Measurements from ENCODE around the gene ZNF81. TPM values are rescaled to one million over a fixed set of nuclear protein-coding genes. Genes with fewer than 3 reads are reported as not detected.

Gene ZNF81
- total RNA-seq, 1 experiment from 2014 or later: 4.8 TPM

GRCh38 chrX:47958761-47959342 is 122.2 kb downstream of the ZNF81 start:
- BruUV-seq (replicated peaks): no TSS peak
- POLR2A ChIA-PET: no interaction called here
- Histone ChIP-seq H2AFZ (ENCODE audit: low read depth, low read length, poor library complexity, severe bottlenecking) (no peak overlapping the region), H3K9me3 (ENCODE audit: control insufficient read depth in 1 of 2, insufficient read depth in 1 of 2, low read depth in 1 of 2, low read length in 2 of 2) (no peaks in the 10 kb centered on the region), H4K20me1 (ENCODE audit: insufficient read depth) (no peaks in the 10 kb centered on the region), H3K4me1 (ENCODE audit: control insufficient read depth in 1 of 2, insufficient read depth in 2 of 2, low read length in 2 of 2) (no peaks in the 10 kb centered on the region), H3K79me2 (ENCODE audit: insufficient read depth, low read length) (no peaks in the 10 kb centered on the region), H3K27ac (ENCODE audit: low read depth, low read length) (no peak overlapping the region), H3K4me3 (replicated peaks in 1 of 2; ENCODE audit: low read depth in 1 of 2, low read length in 2 of 2) (no peak overlapping the region), H3K27me3 (ENCODE audit: insufficient read depth, low read length) (no peaks in the 10 kb centered on the region), H3K36me3 (ENCODE audit: control insufficient read depth in 1 of 2, insufficient read depth in 2 of 2, low read length in 2 of 2) (no peaks in the 10 kb centered on the region), H3K9me2 (ENCODE audit: insufficient read depth) (no peaks in the 10 kb centered on the region), H3K4me2 (ENCODE audit: low read length) (no peak overlapping the region), H3K9ac (ENCODE audit: low read length) (no peak overlapping the region)
- CTCF ChIA-PET: no interaction called here
- ATAC-seq (peak; percentile 62; the same call in 1 of the 2 replicates), DNase-seq (ENCODE audit: low read depth, low spot score) (no peak)
- intact Hi-C loops (cut with micrococcal nuclease): no loop called here
- RAD21 ChIA-PET (ENCODE audit: low non-redundant PET in 1 of 2, low total read pairs in 2 of 2, uncharacterized antibody in 2 of 2, unreplicated experiment in 2 of 2): no interaction called here
- peak; percentile 36; the same call in 1 of the 2 replicates for TF ChIP-seq RAD21 (IDR thresholded peaks at IDR 0.05; ENCODE audit: low read depth)
- TF ChIP-seq EZH2phosphoT487 (IDR thresholded peaks at IDR 0.05; ENCODE audit: borderline replicate concordance): no peak
- no peak for TF ChIP-seq SP1 (IDR thresholded peaks at IDR 0.05; ENCODE audit: low read depth)
- no peak for TF ChIP-seq SRF (IDR thresholded peaks at IDR 0.05; ENCODE audit: low read depth)
- no peak for TF ChIP-seq MAX (IDR thresholded peaks at IDR 0.05)
- no peak for TF ChIP-seq FOSL1 (IDR thresholded peaks at IDR 0.05; ENCODE audit: low read depth)
- TF ChIP-seq JUND (IDR thresholded peaks at IDR 0.05): no peak
- no peak for TF ChIP-seq ZBTB33 (IDR thresholded peaks at IDR 0.05; ENCODE audit: extremely low read depth, insufficient replicate concordance, low read length)
- no peak for TF ChIP-seq YY1 (IDR thresholded peaks at IDR 0.05; ENCODE audit: extremely low read depth, insufficient replicate concordance, low read depth, low read length)
- TF ChIP-seq ZNF274 (IDR thresholded peaks at IDR 0.05; ENCODE audit: low read depth, low read length): no peak
- TF ChIP-seq EGR1 (IDR thresholded peaks at IDR 0.05; ENCODE audit: low read depth): no peak
- TF ChIP-seq CTCF (IDR thresholded peaks at IDR 0.05 in 2 of 3, conservative IDR thresholded peaks at IDR 0.05 in 1 of 3; ENCODE audit: borderline replicate concordance in 1 of 3, insufficient read depth in 1 of 3, low read depth in 2 of 3, low read length in 2 of 3): peak; percentile 21 to 35 (median 33); a peak in 4 of 6 replicates
- TF ChIP-seq CBX3 (IDR thresholded peaks at IDR 0.05; ENCODE audit: low read depth): no peak

Data from HCT116 (cell line).